Fibroblast of lung (primary cell): ENCODE data around the gene FSTL1. TPM values are rescaled to one million over a fixed set of nuclear protein-coding genes. Genes with fewer than 3 reads are reported as not detected.

ENCODE experiments used
- DNase-seq, 2 donors: peaks; one replicate each; pipeline versions ENCODE4 v3.0.0 to v3.0.0-alpha.2; 2010; ENCODE audit warnings: low read depth in 2 of 2
- H2AFZ ChIP-seq: 2 replicates; pipeline ENCODE4 v1.5.1; 2012; ENCODE audit warnings: low read length, control low read depth, inconsistent platforms
- H3K27ac ChIP-seq: 2 replicates; pipeline ENCODE4 v1.5.1; 2011; ENCODE audit warnings: low read length, control low read depth; ENCODE audit not compliant: insufficient read depth
- H3K27me3 ChIP-seq: 2 replicates; pipeline ENCODE4 v1.5.1; 2011; ENCODE audit warnings: mild to moderate bottlenecking, low read length; ENCODE audit not compliant: control insufficient read depth, insufficient read depth
- H3K36me3 ChIP-seq: 2 replicates; pipeline ENCODE4 v1.5.1; 2011; ENCODE audit warnings: low read length; ENCODE audit not compliant: control insufficient read depth, insufficient read depth
- H3K4me1 ChIP-seq: 2 replicates; pipeline ENCODE4 v1.5.1; 2011; ENCODE audit warnings: low read length; ENCODE audit not compliant: control insufficient read depth, insufficient read depth; ENCODE audit errors: extremely low read depth
- H3K4me2 ChIP-seq: 2 replicates; pipeline ENCODE4 v1.5.1; 2011; ENCODE audit warnings: low read length, control low read depth; ENCODE audit not compliant: insufficient read depth; ENCODE audit errors: extremely low read depth
- H3K4me3 ChIP-seq, 4 experiments: fragments of 200-600 bp in 1 of 4; sonication (generic) in 1 of 4; replicated peaks in 1 of 4; 2 replicates each; pipeline ENCODE4 v1.5.1; 2011 to 2016; ENCODE audit warnings: low read length in 4 of 4, low read depth in 3 of 4, mild to moderate bottlenecking in 3 of 4, control low read depth in 2 of 4, inconsistent platforms in 1 of 4, mixed read lengths in 1 of 4; ENCODE audit not compliant: insufficient read depth in 1 of 4; ENCODE audit errors: control extremely low read depth in 1 of 4
- H3K79me2 ChIP-seq: 2 replicates; pipeline ENCODE4 v1.5.1; 2012; ENCODE audit warnings: mild to moderate bottlenecking, low read length, inconsistent platforms; ENCODE audit not compliant: control insufficient read depth, insufficient read depth
- H3K9ac ChIP-seq: 2 replicates; pipeline ENCODE4 v1.5.1; 2011; ENCODE audit warnings: mild to moderate bottlenecking, low read length, control low read depth; ENCODE audit not compliant: insufficient read depth
- H3K9me3 ChIP-seq: 2 replicates; pipeline ENCODE4 v1.5.1; 2012; ENCODE audit warnings: low read depth, low read length; ENCODE audit not compliant: control insufficient read depth, insufficient read depth
- H4K20me1 ChIP-seq: 2 replicates; pipeline ENCODE4 v1.5.1; 2011; ENCODE audit warnings: low read length; ENCODE audit not compliant: control insufficient read depth, insufficient read depth; ENCODE audit errors: extremely low read depth
- EZH2 ChIP-seq: IDR thresholded peaks from 2 replicates; pipeline ENCODE4 v1.5.1; 2012; ENCODE audit warnings: low read length, control low read depth, mild to moderate bottlenecking; ENCODE audit errors: missing control alignments
- polyA plus RNA-seq, 2 donors: library from polyadenylated mRNA; depleted of rRNA in 1 of 2; stranded (reverse) in 1 of 2; unstranded in 1 of 2; fragments of >200 nt; gene quantifications; 2 replicates each; pipeline ENCODE4 v1.2.1, GENCODE V29; 2011 to 2012; ENCODE audit warnings: missing spikeins in 1 of 2
- total RNA-seq: library from RNA; depleted of rRNA; stranded (reverse); fragments of >200 nt; gene quantifications from 2 replicates; pipeline ENCODE4 v1.2.1, GENCODE V29; 2014
- TF ChIP-seq, protein P1 (sequence below), 2 donors: IDR thresholded peaks in 1 of 2; conservative IDR thresholded peaks in 1 of 2; 1 replicate in 1 of 2; 2 replicates in 1 of 2; pipeline ENCODE4 v1.5.1; 2011 to 2012; ENCODE audit warnings: low read length in 2 of 2, control low read depth in 1 of 2, inconsistent platforms in 1 of 2, low read depth in 1 of 2, mild to moderate bottlenecking in 1 of 2

The FSTL1 gene
- total and polyA plus RNA-seq, 2 donors (not counting 1 experiment from before 2014, with no cell fraction given) = 309 to 1,500 TPM

DNA sequence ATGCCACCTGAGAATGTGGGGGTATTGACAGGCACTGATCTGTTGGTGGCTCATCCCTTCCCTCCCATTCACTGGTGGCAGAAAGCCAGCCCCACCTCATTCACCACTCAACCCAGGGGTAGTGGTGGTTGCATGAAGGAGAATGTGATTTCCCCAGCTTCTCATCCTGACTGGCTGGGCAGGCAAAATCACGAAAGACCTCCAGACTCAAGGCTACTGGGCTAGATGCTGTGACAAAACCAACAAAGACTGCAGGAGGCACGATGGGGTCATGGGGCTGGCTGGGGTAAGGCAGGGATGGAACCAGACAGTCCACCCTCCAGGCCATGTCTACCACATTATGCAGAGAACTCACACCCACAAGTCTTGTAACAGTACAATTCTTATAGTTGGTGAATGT is 33.9 kb downstream of the FSTL1 start:
- no peak for TF ChIP-seq EZH2
- TF ChIP-seq, protein P1, sequence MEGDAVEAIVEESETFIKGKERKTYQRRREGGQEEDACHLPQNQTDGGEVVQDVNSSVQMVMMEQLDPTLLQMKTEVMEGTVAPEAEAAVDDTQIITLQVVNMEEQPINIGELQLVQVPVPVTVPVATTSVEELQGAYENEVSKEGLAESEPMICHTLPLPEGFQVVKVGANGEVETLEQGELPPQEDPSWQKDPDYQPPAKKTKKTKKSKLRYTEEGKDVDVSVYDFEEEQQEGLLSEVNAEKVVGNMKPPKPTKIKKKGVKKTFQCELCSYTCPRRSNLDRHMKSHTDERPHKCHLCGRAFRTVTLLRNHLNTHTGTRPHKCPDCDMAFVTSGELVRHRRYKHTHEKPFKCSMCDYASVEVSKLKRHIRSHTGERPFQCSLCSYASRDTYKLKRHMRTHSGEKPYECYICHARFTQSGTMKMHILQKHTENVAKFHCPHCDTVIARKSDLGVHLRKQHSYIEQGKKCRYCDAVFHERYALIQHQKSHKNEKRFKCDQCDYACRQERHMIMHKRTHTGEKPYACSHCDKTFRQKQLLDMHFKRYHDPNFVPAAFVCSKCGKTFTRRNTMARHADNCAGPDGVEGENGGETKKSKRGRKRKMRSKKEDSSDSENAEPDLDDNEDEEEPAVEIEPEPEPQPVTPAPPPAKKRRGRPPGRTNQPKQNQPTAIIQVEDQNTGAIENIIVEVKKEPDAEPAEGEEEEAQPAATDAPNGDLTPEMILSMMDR (conservative IDR thresholded peaks at IDR 0.05 in 1 of 2, IDR thresholded peaks at IDR 0.05 in 1 of 2; ENCODE audit: low read depth in 1 of 2, low read length in 2 of 2) = no peak
- H3K9ac ChIP-seq = no peak overlapping the region
- no peaks in the 10 kb centered on the region for H3K27me3 ChIP-seq
- peaks cover 34% of the 10 kb centered on the region for H3K79me2 ChIP-seq
- H4K20me1 ChIP-seq = no peaks in the 10 kb centered on the region
- H3K27ac ChIP-seq = peak overlapping the region; percentile 36
- H3K4me2 ChIP-seq = peak overlapping the region; percentile 42
- peak overlapping the region in 1 of 4 experiments; percentile 27 for H3K4me3 ChIP-seq
- H3K36me3 ChIP-seq = peaks cover 9% of the 10 kb centered on the region
- H3K4me1 ChIP-seq = peaks cover 24% of the 10 kb centered on the region
- DNase-seq = no peak
- H2AFZ ChIP-seq = no peak overlapping the region
- H3K9me3 ChIP-seq = no peaks in the 10 kb centered on the region

DNA sequence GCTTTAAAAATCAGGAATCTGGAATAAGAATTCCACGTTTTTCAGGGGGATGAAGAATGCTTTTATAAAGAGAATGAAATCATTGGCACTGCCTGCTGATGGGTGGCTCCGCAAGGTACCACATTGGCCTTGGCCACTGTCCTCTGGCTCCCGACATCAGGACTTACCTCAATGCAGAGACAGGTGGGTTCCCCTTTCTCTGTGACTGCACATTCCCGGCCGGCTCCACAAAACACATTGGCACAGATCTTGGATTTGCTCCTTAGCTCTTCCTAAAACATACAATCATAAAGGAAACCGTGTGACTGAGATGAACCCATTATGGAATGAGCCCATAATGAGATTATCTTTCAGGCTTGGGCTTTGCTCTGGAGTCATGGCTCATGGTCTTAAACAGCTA is 35.0 kb downstream of the FSTL1 start:
- peaks cover 14% of the 10 kb centered on the region for H3K36me3 ChIP-seq
- no peak overlapping the region for H3K27ac ChIP-seq
- H3K4me2 ChIP-seq = no peak overlapping the region
- no peak for DNase-seq
- peaks cover 17% of the 10 kb centered on the region for H3K4me1 ChIP-seq
- H2AFZ ChIP-seq = no peak overlapping the region
- H3K9ac ChIP-seq = no peak overlapping the region
- no peaks in the 10 kb centered on the region for H3K9me3 ChIP-seq
- H3K79me2 ChIP-seq = peaks cover 29% of the 10 kb centered on the region
- H3K27me3 ChIP-seq = no peaks in the 10 kb centered on the region
- no peaks in the 10 kb centered on the region for H4K20me1 ChIP-seq
- no peak overlapping the region for H3K4me3 ChIP-seq
- TF ChIP-seq EZH2 = no peak
- TF ChIP-seq, protein P1 (conservative IDR thresholded peaks at IDR 0.05 in 1 of 2, IDR thresholded peaks at IDR 0.05 in 1 of 2; ENCODE audit: low read depth in 1 of 2, low read length in 2 of 2) = no peak

DNA sequence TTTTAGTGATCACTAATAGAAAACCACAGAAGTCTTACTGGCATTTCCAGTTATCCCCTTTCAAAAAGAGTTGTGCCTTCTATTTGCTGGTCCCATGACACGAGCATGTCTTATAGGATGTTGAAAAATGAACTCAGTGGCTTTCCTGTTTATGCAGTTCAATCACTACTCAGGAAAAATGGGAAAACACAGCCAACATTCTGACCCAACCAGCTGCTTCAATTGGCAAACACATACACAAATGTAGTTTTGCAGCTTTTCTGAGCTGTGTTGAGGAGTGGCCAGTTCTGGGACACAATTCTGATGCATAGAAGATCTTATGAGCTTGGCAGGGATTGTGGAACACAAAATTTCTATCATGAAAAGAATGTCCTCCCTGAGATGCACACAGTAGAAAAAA is 40.3 kb downstream of the FSTL1 start:
- peak in 1 of 2 donors; percentile 44 for DNase-seq
- Histone ChIP-seq H3K79me2 (no peaks in the 10 kb centered on the region), H3K27me3 (no peaks in the 10 kb centered on the region), H3K36me3 (peaks cover 44% of the 10 kb centered on the region), H3K9me3 (no peaks in the 10 kb centered on the region), H2AFZ (no peak overlapping the region), H4K20me1 (no peaks in the 10 kb centered on the region), H3K4me3 (no peak overlapping the region), H3K4me2 (no peak overlapping the region), H3K27ac (no peak overlapping the region), H3K4me1 (no peaks in the 10 kb centered on the region), H3K9ac (no peak overlapping the region)
- TF ChIP-seq EZH2 = no peak
- TF ChIP-seq, protein P1 (conservative IDR thresholded peaks at IDR 0.05 in 1 of 2, IDR thresholded peaks at IDR 0.05 in 1 of 2; ENCODE audit: low read depth in 1 of 2, low read length in 2 of 2) = no peak
